Measurements from ENCODE around the gene TARBP1.

Gene TARBP1

DNA sequence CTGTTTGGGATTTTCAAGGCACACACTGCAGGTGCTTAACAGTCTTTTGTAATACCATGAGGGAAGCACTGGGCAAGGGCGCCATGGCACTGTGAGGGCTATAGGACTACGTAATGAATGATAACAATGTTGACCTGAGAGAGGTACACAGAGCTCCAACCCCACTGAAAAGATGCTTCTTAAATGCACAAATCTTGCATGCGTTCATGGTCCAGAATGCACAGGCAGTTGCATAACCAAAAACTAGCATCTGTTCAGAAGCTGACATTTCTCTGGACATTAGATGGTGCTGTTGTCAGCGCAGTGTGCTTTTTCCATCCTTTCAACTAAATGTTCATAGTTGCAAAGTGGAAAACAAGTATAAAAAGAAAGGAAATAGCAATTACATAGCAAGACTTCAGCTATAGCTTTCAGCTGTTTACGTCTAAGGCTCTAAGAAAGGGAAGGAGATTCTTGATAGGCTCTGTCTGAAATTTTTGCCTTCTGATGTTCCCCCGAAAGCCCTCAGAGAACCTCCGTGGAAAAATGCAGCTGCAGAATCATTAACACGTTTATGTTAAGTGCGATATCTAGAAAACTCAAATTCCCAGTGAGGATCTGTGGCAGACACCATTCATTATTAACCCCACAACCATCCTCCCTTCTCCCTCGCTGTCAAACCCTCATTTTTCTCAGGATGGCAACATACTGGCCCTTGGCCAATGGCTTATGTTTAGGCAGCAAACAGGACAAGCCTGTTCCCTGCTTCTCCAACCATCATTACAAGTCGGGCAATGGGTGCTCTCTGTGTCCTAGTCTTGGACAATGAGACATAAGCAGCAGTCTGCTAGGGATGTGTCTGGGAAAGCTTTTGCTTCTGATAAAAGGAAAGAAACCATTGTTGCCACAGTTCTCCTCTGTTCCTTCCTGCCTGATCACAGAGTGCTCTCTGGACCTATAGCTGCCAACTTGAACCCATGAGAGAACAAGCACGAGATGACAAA lies 8.2 kb upstream of the TARBP1 start:
- FAIRE-seq (no peak), DNase-seq (ENCODE audit: low spot score) (peak; percentile 24)

DNA sequence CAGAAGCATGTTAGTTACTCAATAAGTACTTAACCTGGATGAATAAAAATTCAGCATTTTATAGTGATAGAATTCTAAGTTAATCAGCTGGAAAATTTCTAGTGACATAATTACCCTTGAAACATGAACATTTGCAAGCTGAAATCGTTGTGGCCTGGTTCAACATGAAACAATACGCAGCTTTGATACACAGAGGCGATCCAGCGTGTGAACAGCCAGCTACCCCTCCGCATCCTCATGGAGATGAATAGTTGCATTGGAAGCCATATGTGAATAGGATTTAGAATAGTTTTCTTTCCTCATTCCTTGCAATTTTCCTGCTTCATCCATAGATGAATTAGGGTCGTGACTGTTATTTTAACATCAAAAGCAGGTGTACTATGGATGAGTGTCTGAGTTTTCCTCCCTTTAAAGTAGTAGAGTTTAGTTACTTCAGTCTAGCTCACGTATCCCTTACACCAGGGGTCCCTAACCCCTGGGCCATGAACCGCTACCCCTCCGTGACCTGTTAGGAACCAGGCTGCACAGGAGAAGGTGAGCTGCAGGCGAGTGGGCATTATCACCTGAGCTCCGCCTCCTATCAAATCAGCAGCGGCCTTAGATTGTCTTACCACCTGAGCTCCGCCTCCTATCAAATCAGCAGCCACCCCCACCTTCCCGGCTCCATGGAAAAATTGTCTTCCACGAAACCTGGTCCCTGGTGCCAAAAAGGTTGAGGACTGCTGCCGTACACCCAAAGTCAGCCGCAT lies 6.2 kb upstream of the TARBP1 start:
- FAIRE-seq, result no peak
- no peak for DNase-seq (ENCODE audit: low spot score)

DNA sequence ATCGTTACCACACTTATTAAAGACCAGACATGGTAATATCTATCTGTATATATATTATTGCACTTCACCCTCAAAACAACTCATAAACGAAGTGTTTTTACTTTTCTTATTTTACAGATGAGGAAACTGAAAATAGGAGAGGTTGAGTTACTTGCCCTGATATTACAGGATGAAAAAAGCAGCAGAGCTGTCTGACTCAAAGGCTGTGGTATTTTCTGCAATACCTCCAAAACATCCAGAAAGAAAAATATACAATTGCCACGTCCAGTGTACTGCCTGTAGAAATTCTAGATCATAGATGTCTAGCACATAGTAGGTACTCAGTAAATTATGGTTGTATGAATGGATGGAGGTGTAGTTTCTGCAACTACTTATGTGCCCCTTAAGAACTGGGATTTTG lies 5.2 kb upstream of the TARBP1 start:
- DNase-seq (ENCODE audit: low spot score) (no peak), FAIRE-seq (no peak)

DNA sequence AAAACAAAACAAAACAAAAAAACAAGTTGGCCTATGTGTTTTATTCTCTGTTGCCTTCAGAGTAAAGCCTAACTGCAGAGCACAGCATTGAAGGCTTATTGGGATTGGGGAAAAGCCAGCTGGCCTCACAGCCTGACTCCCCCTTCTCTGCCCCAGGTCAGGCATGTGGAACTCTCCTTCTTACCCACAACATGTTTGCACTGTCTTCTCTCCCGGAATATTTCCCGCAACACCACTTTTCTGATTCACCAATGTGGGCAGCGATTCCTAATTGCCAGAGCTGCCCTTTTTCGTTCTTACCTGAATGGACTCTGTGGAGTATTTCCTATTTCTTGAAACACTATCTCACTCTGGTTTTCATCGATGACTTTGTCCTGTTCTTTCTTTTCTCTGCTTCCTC lies 2.8 kb upstream of the TARBP1 start:
- DNase-seq (ENCODE audit: low spot score) (peak; percentile 48), FAIRE-seq (peak; percentile 80)

DNA sequence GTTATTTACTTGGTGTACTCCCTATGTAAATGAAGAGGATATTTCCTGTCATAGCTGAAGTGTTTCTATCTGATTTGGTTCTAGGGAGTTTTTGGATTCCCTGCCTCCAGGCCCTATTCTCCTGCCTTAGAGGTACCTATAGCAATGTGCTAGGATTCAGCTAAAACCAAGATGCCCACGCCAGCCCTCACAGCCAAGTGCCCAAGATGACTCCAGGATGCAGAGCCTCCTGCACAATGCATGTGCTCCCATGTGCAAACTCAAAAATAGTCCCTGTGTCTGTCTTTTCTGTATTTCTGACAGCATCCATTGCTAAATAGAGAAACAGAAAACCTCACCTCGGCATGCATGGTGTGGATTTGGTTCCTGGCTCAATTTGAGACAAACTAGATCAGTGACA lies 887 bp upstream of the TARBP1 start:
- DNase-seq (ENCODE audit: low spot score) (no peak), FAIRE-seq (no peak)

DNA sequence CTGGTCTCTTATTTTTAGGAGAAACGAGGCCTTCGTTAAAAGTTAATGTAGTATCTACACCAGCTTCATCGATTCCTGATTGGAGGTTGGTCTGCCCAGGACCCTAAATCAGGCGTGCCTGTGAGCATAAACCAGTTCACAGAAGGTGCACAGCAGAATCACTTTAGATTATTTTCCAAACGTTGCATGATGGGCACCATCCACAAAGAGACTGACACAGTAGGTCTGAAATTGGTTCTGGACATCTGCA lies 256 bp upstream of the TARBP1 start:
- FAIRE-seq (no peak), DNase-seq (ENCODE audit: low spot score) (no peak)

DNA sequence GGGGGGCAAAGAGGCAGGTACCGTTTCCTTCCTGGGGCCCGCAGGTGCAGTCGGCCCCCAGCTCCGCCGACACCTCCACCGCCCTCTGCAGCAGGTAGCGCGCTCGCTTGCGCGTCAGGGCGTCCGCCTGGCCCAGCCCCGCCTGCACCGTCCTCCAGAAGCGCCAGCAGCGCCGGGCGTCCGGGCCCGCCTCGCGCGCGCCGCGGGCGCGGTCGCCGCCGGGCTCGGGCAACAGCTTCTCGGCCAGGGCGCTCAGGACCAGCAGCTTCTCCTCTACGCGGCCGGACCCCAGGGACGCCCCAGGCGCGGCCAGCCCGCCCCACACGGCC lies 863 bp downstream of the TARBP1 start:
- FAIRE-seq, result no peak

DNA sequence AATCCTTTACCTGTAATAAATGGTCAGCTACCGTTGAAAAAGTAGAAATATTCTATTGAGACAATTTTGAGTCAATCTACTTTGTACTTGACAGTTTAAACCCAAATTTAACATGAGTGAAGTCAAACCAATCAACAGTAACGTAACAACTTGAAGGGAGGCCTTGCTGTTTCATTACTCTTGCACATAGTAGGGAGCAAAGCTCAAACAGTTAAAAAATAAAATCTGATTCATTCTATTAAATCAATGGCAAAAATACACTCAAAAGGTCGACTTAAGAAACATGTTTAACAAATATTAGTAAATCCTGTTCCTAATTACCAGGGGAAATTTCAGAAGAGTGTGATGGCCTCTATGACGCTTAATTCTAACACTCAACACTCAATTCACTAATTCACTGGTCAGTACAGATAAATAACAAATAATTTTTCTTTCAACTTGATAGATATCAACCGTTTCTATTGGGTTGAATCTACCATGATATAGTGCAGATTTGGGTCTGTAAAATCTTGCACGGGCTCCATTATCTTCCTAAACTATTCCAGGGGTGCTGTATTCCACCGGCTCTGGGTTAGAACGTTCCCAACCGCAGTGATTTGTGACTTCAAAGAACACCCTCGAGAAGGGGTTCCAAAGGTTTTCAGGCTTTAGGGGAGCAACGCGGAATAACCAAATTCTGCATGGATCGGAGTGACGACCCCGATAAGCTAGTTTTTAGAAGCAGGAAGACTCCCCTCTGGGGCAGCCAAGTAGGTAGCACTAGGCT lies 1.4 kb downstream of the TARBP1 start:
- FAIRE-seq (no peak), DNase-seq (ENCODE audit: low spot score) (no peak)

More for the DNA sequence above, 863 bp downstream of the TARBP1 start:
- peak; percentile 19 for DNase-seq (ENCODE audit: low spot score)

DNA sequence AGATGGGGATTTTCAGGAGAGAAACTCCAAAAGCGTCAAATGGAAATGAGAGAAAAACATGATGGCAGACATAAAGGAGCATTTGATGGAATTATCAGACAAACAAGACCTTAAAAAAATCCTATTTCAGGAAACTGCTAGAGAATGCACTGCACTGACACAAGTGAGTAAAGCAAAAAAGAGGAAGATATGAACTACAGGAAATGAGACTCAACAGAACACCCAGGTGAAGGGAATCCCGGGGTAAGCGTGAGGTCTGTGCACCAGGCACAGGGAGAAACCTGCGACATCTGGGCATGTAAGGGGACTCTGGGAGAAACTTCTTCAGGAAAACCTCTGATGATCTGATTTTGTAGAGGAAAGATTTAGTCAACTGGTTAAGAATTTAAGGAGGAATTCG lies 2.8 kb downstream of the TARBP1 start:
- DNase-seq (ENCODE audit: low spot score) (no peak), FAIRE-seq (no peak)

DNA sequence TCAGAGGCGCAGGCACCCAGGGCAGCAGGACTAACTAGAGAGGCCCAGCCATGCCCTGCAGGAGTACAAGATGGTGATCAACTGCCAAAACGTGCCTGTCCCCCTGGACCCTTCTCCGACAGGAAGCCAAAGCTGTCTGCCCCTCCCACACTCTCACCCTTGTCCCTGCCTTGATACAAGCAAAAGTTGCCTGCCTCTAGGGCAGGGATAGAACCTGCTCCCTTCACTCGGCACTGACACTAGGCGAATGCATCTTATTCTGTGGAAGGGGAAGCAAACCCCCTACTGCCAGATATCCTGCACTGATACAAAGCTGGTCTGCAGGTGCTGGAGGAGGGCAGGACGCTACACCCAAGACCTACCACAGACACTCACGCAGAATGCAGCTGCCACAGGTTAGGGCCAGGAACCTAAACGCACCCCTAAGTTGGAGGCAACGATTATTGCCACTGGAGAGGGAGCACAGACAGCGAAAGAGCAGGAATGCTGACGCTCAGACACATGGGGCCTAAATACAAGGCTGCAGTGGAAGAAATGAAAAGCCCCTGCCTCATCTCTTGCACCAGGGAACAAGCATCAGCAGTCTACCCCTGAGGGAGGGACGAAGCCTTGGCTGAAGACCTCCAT lies 3.7 kb downstream of the TARBP1 start:
- no peak for DNase-seq (ENCODE audit: low spot score)
- FAIRE-seq, result no peak

DNA sequence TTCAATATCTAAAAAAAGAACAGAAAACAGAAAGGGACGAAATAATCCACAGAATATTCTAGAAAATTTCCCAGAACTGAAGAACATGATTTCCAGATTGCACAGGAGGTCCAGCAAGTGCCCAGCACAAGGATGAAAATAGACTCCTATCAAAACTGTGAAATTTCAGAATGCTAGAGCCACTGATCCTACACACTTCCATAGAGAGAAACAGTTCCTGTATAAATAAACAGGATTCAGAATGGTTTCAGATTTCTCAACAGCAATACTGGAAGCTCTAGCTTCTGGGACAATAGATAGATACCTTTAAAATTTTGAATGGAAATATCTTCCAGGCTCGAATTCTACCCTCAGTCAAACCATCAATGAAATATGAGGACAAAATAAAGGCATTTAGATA lies 4.6 kb downstream of the TARBP1 start:
- FAIRE-seq (no peak), DNase-seq (ENCODE audit: low spot score) (no peak)

DNA sequence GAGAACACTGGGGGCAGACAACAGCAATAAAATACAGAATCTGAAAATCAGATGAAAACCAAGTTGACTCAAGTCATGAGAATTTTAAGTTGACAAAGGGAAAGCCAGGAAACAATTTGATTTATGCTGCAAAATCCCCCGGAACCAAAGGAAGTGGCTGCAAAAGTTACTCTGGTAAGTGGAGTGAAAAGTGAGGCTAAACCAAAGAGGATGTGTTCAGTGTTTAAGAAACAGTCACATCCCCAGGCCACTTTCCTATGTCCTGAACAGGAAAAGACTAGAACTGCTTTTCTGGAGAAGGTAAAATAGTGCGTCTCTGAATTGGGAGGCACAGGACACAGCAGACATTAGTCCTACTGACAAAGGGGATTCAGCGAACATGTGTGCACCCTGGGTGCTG lies 5.9 kb downstream of the TARBP1 start:
- DNase-seq (ENCODE audit: low spot score), result no peak
- FAIRE-seq, result no peak

DNA sequence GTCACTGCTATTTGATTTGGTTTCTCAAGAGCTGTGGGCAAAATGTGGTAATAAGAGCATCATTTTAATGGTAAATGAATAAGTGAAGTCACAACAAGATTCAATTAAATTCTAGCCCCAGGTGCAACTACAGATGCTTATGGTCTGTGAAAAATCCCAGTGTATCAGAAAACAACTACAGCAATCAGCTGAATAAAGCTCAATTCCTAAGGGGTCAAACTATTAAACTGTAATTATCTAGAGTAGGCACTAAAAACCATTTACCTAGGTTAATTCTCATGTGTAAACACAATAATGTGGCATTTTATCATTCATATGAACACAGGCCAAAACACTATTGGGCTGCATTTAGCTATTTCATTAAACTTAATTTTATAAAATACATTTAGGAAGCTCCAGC lies 9.6 kb downstream of the TARBP1 start:
- no peak for DNase-seq (ENCODE audit: low spot score)
- no peak for FAIRE-seq

DNA sequence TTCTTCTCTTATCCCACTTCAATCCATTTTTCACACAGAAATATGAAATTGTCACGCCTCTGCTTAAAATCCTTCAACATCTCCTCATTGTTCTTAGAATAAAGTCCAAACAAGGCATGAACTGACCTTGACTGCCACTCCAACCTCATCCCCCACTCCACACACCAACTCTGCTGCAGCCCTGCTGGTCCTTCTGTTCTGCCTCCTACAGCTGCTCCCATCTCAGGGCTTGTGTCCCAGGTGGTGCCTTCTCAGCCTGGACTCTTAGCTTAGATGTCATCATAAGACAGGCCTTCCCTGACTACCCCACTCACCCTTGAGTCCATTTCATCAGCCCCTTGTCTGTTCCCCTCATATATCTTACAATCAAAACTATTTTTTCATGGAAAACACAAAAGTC lies 10.4 kb downstream of the TARBP1 start:
- no peak for FAIRE-seq

DNA sequence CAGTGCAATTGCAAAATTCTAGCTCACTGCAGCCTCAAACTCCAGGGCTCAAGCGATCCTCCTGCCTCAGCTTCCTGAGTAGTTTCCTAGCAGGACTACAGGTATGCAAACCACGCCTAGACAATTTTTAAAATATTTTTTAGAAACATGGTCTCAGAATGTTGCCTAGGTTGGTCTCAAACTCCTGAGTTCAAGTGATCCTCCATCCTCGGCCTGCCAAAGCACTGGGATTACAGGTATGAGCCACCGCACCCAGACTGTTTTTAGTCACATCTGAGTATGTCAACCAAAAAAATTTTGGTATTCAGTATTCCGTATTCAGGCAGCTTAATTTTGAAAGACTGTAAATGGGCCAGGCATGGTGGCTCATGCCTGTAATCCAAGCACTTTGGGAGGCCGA lies 11.2 kb downstream of the TARBP1 start:
- FAIRE-seq, result no peak

More for the DNA sequence above, 10.4 kb downstream of the TARBP1 start:
- no peak for DNase-seq (ENCODE audit: low spot score)

DNA sequence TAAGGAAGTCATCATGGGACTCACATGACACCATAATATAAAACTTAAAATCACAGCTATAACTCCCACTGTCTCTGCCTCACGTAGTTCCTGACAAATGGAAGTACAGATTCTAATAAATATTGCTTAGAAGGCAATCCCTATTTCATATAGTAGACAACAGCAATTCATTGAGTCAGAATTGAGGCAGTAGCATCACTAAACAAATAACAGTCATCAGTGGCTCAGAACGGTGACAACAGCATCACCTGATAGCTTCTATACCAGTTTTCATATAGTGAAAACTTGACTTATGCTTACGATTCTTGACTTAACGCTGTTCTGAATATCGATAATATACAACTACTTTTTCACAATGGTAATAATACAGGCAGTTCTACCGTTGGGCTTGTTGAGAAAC lies 12.0 kb downstream of the TARBP1 start:
- FAIRE-seq, result no peak
- no peak for DNase-seq (ENCODE audit: low spot score)

More for the DNA sequence above, 11.2 kb downstream of the TARBP1 start:
- DNase-seq (ENCODE audit: low spot score), result no peak

DNA sequence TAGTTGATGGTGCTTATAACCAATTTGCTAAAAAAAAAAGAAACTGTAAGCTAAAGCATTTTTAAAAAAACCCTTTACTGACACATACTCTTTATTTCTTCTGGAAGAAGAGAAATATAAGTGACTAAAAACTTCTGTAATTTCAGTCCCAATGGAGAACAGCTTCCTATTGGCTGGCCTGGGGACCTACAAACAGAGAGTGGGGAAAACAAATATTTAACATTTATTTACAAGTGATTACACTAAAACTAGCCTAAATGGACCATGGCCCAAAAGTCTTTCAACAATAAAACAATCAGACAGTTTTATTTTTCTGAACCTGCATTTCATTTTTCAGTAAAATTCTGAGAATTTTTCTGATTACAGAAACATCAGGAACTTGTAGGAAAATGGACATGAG lies 15.2 kb downstream of the TARBP1 start:
- DNase-seq (ENCODE audit: low spot score) (no peak), FAIRE-seq (no peak)

DNA sequence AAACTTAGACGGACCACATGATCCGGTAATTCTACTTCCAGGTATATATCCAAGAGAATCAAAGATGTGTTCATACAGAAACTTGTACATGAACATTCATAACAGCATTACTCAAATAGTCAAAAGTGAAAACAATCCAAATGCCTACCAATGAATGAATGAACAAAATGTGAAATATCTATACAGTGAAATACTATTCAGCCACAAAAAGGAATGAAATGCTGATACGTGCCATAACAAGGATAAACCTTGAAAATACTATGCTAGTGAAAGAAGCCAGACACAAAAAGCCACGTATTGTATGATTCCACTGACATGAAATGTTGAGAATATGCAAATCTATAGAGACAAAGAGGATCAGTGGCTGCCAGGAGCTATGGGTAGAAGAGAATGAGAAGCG lies 18.3 kb downstream of the TARBP1 start:
- FAIRE-seq, result no peak
- DNase-seq (ENCODE audit: low spot score), result no peak

DNA sequence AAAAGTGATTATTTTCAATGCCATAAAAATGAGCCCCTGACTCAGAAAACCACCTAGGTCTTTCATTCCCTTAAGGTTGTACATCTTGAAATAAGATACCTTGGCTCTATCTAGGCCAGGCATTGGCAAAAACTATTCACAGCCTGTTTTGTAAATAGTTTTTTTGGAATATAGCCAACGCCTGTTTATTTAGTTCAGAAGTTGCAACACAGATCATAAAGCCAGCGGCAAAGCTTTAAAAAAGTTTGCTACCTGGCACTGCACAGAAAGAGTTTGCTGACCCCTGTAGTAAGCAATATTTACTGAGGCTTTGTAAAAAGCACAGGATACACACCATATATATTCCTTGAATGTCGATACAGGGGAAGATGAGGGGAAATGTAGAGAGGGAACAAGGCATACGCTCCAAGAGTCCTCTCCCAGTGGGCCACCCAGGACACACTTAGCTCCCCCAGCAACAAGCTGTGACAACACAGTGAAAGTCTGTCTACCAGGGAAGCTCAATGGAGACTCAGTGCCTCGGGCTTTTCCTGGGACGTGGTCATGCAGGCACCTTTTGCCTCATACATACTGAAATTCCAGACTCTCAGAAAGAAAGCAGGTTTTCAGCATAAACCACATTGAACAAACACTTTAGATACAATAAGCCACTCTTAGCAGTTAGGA lies 20.5 kb downstream of the TARBP1 start:
- DNase-seq (ENCODE audit: low spot score), result no peak
- FAIRE-seq, result no peak

DNA sequence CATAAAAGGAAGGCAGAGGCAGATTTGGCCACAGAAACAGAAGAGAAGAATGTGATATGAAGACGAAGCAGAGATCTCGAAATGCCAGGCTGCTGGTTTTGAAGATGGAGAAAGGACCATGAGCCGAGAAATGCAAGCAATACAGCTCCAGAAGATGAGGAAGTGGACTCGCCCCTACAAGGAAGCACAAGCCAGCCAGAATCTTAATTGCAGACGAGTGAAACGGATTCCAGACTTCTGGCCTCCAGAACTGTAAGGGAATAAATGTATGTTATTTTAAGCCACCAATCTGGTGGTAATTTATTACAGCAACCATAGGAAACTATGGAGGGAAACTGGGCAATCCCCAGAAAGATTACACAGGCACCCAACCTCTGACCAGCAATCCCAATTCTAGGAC lies 24.1 kb downstream of the TARBP1 start:
- FAIRE-seq (no peak), DNase-seq (ENCODE audit: low spot score) (no peak)

DNA sequence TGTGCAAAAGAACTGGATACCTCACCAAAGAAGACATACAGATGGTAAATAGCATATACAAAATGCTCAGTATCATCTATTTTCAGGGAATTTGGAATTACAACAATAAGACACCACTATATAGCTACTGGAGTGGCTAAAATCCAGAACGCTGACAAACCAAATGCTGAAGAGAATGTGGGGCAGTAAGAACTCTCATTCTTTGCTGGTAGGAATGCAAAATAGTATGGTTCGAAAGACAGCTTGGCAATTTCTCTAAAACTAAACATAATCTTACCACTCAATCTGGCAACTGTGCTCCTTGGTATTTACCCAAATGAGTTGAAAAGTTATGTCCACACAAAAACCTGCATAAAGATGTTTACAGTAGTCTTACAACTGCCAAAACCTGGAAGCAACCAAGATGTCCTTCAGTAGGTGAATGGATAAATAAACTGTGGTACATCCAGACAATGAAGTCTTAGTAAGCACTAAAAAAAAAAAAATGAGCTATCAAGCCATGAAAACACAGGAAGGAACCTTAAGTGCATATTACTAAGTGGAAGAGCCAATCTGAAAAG lies 26.5 kb downstream of the TARBP1 start:
- DNase-seq (ENCODE audit: low spot score) (no peak), FAIRE-seq (no peak)
